ENCODE results near the gene SATB2.

Gene SATB2

GRCh38 chr2:199457147-199458008 lies at the start of gene SATB2:
TSS of gene SATB2 (minus strand) at chr2:199457939. CDS start at chr2:199456037, 1,902 bp downstream.
- intact Hi-C loops (cut with DNase I), result no loop called here
- DNase-seq, result peak in 1 of 42 donors; percentile 19

- no peak for DNase-seq
- intact Hi-C loops (cut with DNase I), result no loop called here
Measured at GRCh38 chr2:199505755-199506403, 48.1 kb upstream of the SATB2 start.

GRCh38 chr2:199503148-199503547 lies 45.4 kb upstream of the SATB2 start:
- DNase-seq, result no peak
- intact Hi-C loops (cut with DNase I), result no loop called here

- intact Hi-C loops (cut with DNase I), result no loop called here
Measured at GRCh38 chr2:199499005-199499404, 41.3 kb upstream of the SATB2 start.

GRCh38 chr2:199495147-199495546 lies 37.4 kb upstream of the SATB2 start:
- DNase-seq, result no peak
- intact Hi-C loops (cut with DNase I), result no loop called here

More at GRCh38 chr2:199499005-199499404, 41.3 kb upstream of the SATB2 start:
- no peak for DNase-seq

GRCh38 chr2:199490049-199490448 lies 32.3 kb upstream of the SATB2 start:
- DNase-seq, result no peak
- intact Hi-C loops (cut with DNase I), result no loop called here

GRCh38 chr2:199488772-199489400 lies 31.1 kb upstream of the SATB2 start:
- peak in 38 of 42 donors; percentile 24 to 84 (median 63) for DNase-seq

GRCh38 chr2:199485732-199486335 lies 28.1 kb upstream of the SATB2 start:
- DNase-seq, result peak in 39 of 42 donors; percentile 36 to 88 (median 69)
- intact Hi-C loops (cut with DNase I), result no loop called here

More at GRCh38 chr2:199488772-199489400, 31.1 kb upstream of the SATB2 start:
- intact Hi-C loops (cut with DNase I), result no loop called here

- intact Hi-C loops (cut with DNase I), result no loop called here
- DNase-seq, result no peak
Measured at GRCh38 chr2:199484927-199485326, 27.2 kb upstream of the SATB2 start.

GRCh38 chr2:199480966-199481365 lies 23.2 kb upstream of the SATB2 start:
- no peak for DNase-seq
- intact Hi-C loops (cut with DNase I), result no loop called here

- intact Hi-C loops (cut with DNase I), result no loop called here
- no peak for DNase-seq
Measured at GRCh38 chr2:199477277-199477834, 19.6 kb upstream of the SATB2 start.

- DNase-seq, result peak in 41 of 42 donors; percentile 30 to 88 (median 68)
- intact Hi-C loops (cut with DNase I), result no loop called here
Measured at GRCh38 chr2:199471443-199472057, 13.8 kb upstream of the SATB2 start.

GRCh38 chr2:199470672-199471442 lies 13.1 kb upstream of the SATB2 start:
- intact Hi-C loops (cut with DNase I), result no loop called here

GRCh38 chr2:199470361-199470671 lies 12.6 kb upstream of the SATB2 start:
- intact Hi-C loops (cut with DNase I), result no loop called here
- DNase-seq, result no peak

More at GRCh38 chr2:199470672-199471442, 13.1 kb upstream of the SATB2 start:
- no peak for DNase-seq

- no peak for DNase-seq
- intact Hi-C loops (cut with DNase I), result loop anchor here (10.0 kb wide), 2 partner anchors 385 to 1155 kb away; partner anchors contain the start of gene FTCDNL1
Measured at GRCh38 chr2:199469514-199470360, 12.0 kb upstream of the SATB2 start.

- intact Hi-C loops (cut with DNase I), result loop anchor here (10.0 kb wide), 2 partner anchors 386 to 1154 kb away; partner anchors contain the start of gene FTCDNL1
- no peak for DNase-seq
Measured at GRCh38 chr2:199468561-199469513, 11.1 kb upstream of the SATB2 start.

Measured in head of caudate nucleus (tissue), 42 donors.